Gastroesophageal sphincter (tissue), 4 donors: ENCODE results near the gene FHDC1. TPM values are rescaled to one million over a fixed set of nuclear protein-coding genes. Genes with fewer than 3 reads are reported as not detected.

Experiments
- ATAC-seq: fragments of 150-250 bp; one replicate; pipeline ENCODE4 v1.9.1; 2016; ENCODE audit warnings: mild to moderate bottlenecking, moderate library complexity
- H3K27ac ChIP-seq, 4 donors: fragments of 200-600 bp; sonication (generic) in 3 of 4; 1 replicate in 3 of 4; 2 replicates in 1 of 4; pipeline ENCODE4 v1.5.1; 2016 to 2019
- H3K27me3 ChIP-seq: fragments of 200-600 bp; sonication (generic); one replicate; pipeline ENCODE4 v1.5.1; 2019
- H3K36me3 ChIP-seq, 2 donors: fragments of 200-600 bp; sonication (generic); one replicate each; pipeline ENCODE4 v1.5.1; 2019; ENCODE audit warnings: control low read depth in 1 of 2
- H3K4me1 ChIP-seq, 3 donors: fragments of 200-600 bp; sonication (generic); 1 replicate in 2 of 3; 2 replicates in 1 of 3; pipeline ENCODE4 v1.5.1; 2016 to 2019; ENCODE audit warnings: control low read depth in 2 of 3
- H3K4me3 ChIP-seq, 2 donors: fragments of 200-600 bp; sonication (generic); one replicate each; pipeline ENCODE4 v1.5.1; 2019; ENCODE audit warnings: mild to moderate bottlenecking in 1 of 2, moderate library complexity in 1 of 2
- H3K9me3 ChIP-seq, 3 donors: fragments of 200-600 bp; sonication (generic); one replicate each; pipeline ENCODE4 v1.5.1; 2017 to 2019; ENCODE audit warnings: control low read depth in 2 of 3
- EP300 ChIP-seq: sonication (generic); formaldehyde crosslinking; IDR thresholded peaks from one replicate; pipeline ENCODE4 v1.6.1; 2017; ENCODE audit warnings: antibody characterized with exemption, mild to moderate bottlenecking
- POLR2A ChIP-seq, 2 donors: fragments of 450-650 bp; IDR thresholded peaks; one replicate each; pipeline ENCODE4 v1.6.1; 2017; ENCODE audit warnings: antibody characterized with exemption in 2 of 2, mild to moderate bottlenecking in 2 of 2, moderate library complexity in 1 of 2
- POLR2AphosphoS5 ChIP-seq: sonication (generic); formaldehyde crosslinking; IDR thresholded peaks from one replicate; pipeline ENCODE4 v1.6.1; 2017; ENCODE audit warnings: antibody characterized with exemption
- WGBS, 2 donors: methylation state at CpG; one replicate each; pipeline ENCODE4 v1.1.5; 2018; ENCODE audit warnings: low coverage in 1 of 2; 5-methylcytosine and 5-hydroxymethylcytosine counted together
- total RNA-seq, 4 donors: library from RNA; depleted of rRNA; stranded (reverse); fragments of >200 nt; gene quantifications; one replicate each; pipeline ENCODE4 v1.1.0, GENCODE V29; 2016
- TF ChIP-seq, protein P1 (sequence below), 4 experiments: fragments of 200-600 bp in 2 of 4; fragments of 450-650 bp in 2 of 4; sonication (generic) in 1 of 4; IDR thresholded peaks; one replicate each; pipeline ENCODE4 v1.5.1; 2017 to 2019; ENCODE audit warnings: antibody characterized with exemption in 4 of 4, mild to moderate bottlenecking in 2 of 4, moderate library complexity in 2 of 4

The FHDC1 gene
- total RNA-seq, 4 donors from 2014 or later: 0.62 to 1.8 (median 1.3) TPM

DNA sequence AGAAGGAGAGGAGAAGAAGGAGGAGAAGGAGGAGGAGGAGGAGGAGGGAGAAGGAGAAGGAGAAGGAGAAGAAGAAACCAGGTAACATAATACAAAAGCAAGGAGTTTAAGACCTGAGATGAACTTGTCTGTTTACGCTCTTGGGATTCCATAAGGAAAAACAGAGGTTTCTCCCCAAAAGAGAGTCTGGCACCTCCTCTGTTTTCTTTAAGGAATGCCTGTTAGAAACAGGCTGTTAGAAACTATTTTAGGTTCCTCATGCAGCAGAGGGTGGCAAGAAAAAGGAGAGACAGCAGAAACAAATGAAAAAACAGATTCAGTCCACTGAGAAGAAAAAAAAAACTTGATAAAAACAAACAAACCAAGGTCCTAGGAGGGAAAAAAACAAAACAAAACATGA, 10.3 kb upstream of the FHDC1 start:
- no peaks in the 10 kb centered on the region for H3K36me3 ChIP-seq
- H3K27me3 ChIP-seq: no peaks in the 10 kb centered on the region
- H3K27ac ChIP-seq: no peak overlapping the region
- WGBS, 2 donors: 88 to 92% methylated on average over 1 of the region's 1 CpG
- TF ChIP-seq, protein P1, sequence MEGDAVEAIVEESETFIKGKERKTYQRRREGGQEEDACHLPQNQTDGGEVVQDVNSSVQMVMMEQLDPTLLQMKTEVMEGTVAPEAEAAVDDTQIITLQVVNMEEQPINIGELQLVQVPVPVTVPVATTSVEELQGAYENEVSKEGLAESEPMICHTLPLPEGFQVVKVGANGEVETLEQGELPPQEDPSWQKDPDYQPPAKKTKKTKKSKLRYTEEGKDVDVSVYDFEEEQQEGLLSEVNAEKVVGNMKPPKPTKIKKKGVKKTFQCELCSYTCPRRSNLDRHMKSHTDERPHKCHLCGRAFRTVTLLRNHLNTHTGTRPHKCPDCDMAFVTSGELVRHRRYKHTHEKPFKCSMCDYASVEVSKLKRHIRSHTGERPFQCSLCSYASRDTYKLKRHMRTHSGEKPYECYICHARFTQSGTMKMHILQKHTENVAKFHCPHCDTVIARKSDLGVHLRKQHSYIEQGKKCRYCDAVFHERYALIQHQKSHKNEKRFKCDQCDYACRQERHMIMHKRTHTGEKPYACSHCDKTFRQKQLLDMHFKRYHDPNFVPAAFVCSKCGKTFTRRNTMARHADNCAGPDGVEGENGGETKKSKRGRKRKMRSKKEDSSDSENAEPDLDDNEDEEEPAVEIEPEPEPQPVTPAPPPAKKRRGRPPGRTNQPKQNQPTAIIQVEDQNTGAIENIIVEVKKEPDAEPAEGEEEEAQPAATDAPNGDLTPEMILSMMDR (IDR thresholded peaks at IDR 0.05): no peak
- no peak for TF ChIP-seq EP300
- no peak for TF ChIP-seq POLR2A (IDR thresholded peaks at IDR 0.05)
- TF ChIP-seq POLR2AphosphoS5: no peak
- H3K9me3 ChIP-seq: no peaks in the 10 kb centered on the region
- H3K4me3 ChIP-seq: no peak overlapping the region
- no peak for ATAC-seq
- H3K4me1 ChIP-seq: no peaks in the 10 kb centered on the region

GRCh38 chr4:152926959-152927358, 9.2 kb upstream of the FHDC1 start:
- H3K4me3 ChIP-seq: no peak overlapping the region
- WGBS, 2 donors: 73 to 80% methylated on average over 3 to 4 of the region's 4 CpGs
- no peaks in the 10 kb centered on the region for H3K36me3 ChIP-seq
- ATAC-seq: no peak
- no peaks in the 10 kb centered on the region for H3K27me3 ChIP-seq
- H3K4me1 ChIP-seq: no peaks in the 10 kb centered on the region
- no peak overlapping the region for H3K27ac ChIP-seq
- no peaks in the 10 kb centered on the region for H3K9me3 ChIP-seq
- TF ChIP-seq EP300 (no peak), POLR2A (IDR thresholded peaks at IDR 0.05) (no peak), POLR2AphosphoS5 (no peak)
- TF ChIP-seq, protein P1 (IDR thresholded peaks at IDR 0.05): no peak

GRCh38 chr4:152927737-152928136, 8.4 kb upstream of the FHDC1 start:
- Histone ChIP-seq H3K27ac (no peak overlapping the region), H3K4me3 (no peak overlapping the region), H3K4me1 (no peaks in the 10 kb centered on the region), H3K36me3 (no peaks in the 10 kb centered on the region), H3K9me3 (no peaks in the 10 kb centered on the region), H3K27me3 (no peaks in the 10 kb centered on the region)
- no peak for ATAC-seq
- no peak for TF ChIP-seq POLR2A (IDR thresholded peaks at IDR 0.05)
- TF ChIP-seq POLR2AphosphoS5: no peak
- TF ChIP-seq, protein P1 (IDR thresholded peaks at IDR 0.05): no peak
- TF ChIP-seq EP300: no peak
- 87 to 94% methylated on average over 2 of the region's 3 CpGs for WGBS, 2 donors

DNA sequence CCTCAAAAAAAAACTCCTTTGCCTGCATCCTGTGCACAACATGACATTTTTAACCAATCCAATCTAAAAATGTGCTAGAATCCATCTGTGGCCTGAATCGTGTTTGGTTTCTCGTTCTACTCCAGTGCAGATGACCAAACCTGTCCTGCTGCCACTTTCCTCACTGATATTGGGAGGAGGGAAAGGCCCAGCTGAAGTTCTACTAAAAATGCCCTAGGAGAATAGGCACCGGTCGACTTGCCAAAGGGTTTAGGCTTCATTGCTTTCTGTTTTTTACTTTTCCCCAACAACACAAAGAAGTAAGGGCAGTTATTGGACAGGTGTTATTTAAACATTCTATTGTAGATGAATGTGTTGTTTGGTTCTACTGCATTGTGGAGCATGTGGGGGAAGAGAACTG, 7.8 kb upstream of the FHDC1 start:
- Histone ChIP-seq H3K9me3 (no peaks in the 10 kb centered on the region), H3K4me1 (no peaks in the 10 kb centered on the region), H3K27me3 (no peaks in the 10 kb centered on the region), H3K4me3 (no peak overlapping the region), H3K27ac (no peak overlapping the region), H3K36me3 (no peaks in the 10 kb centered on the region)
- no peak for ATAC-seq
- WGBS, 2 donors: 91 to 100% methylated on average over 3 to 4 of the region's 4 CpGs
- no peak for TF ChIP-seq POLR2A (IDR thresholded peaks at IDR 0.05)
- no peak for TF ChIP-seq POLR2AphosphoS5
- TF ChIP-seq, protein P1 (IDR thresholded peaks at IDR 0.05): no peak
- no peak for TF ChIP-seq EP300

- no peaks in the 10 kb centered on the region for H3K36me3 ChIP-seq
- ATAC-seq: no peak
- H3K4me1 ChIP-seq: no peaks in the 10 kb centered on the region
- no peak overlapping the region for H3K4me3 ChIP-seq
- H3K27me3 ChIP-seq: peaks cover 3% of the 10 kb centered on the region
- TF ChIP-seq, protein P1 (IDR thresholded peaks at IDR 0.05): no peak
- no peak for TF ChIP-seq POLR2A (IDR thresholded peaks at IDR 0.05)
- TF ChIP-seq POLR2AphosphoS5: no peak
- TF ChIP-seq EP300: no peak
- WGBS, 2 donors: 38% methylated on average over 1 of the region's 1 CpG; no CpG with 5 or more reads in 1 of the 2 donors
- H3K27ac ChIP-seq: no peak overlapping the region
- no peaks in the 10 kb centered on the region for H3K9me3 ChIP-seq
Measured at GRCh38 chr4:152929888-152930287, 6.2 kb upstream of the FHDC1 start.
